Measurements from ENCODE around the gene PLAAT4. TPM values are rescaled to one million over a fixed set of nuclear protein-coding genes. Genes with fewer than 3 reads are reported as not detected.

Gene PLAAT4
- total RNA-seq, 1 experiment from 2014 or later = 0.52 TPM

DNA sequence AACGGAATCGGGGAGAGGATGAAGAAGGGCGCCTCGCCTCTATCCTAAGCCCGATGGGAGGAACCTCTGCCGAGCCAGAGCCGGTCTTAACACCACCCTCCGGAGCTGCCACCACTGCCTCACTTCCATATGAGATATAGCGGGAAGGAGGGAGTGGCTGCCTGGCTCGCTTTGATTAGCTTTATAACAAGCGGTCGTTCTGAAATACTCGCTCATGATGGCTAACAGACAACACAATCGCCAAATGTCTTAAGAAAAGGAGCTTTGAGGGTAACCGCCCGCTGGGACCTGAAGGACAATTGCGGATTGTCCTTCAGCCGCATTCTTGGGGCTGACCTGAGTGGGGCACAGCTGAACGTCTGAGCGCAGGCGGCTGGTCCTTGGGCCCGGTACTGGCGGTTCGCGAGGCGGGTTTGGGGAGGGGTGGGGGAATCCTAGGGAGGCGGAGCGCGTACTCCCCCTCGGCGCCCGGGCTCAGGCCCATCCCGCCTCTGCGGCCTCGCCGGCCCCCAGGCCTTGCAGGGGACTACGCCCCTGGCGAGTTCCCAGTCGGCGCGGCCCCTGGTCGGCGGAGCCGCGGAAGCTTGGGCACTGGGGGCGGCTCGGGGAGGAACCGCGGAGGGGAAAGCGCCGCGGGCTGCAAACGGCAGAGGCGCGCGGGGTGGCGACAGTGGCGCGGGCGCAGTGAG lies 45.9 kb upstream of the PLAAT4 start, which contains the start of gene PLAAT5:
TSS of gene PLAAT5 (minus strand) at position 617 of the 689 bp plus-strand sequence. CDS start at position 484, 133 bp downstream.
- H3K36me3 ChIP-seq (ENCODE audit: control insufficient read depth in 1 of 2, insufficient read depth in 2 of 2, low read length in 2 of 2) = no peaks in the 10 kb centered on the region

More for the DNA sequence above, 45.9 kb upstream of the PLAAT4 start, which contains the start of gene PLAAT5:
- ATAC-seq (no peak), DNase-seq (ENCODE audit: low read depth, low spot score) (no peak)
- CTCF ChIA-PET = interaction anchor here (4.0 kb wide), 1 partner anchor 11 kb away, joined by 18 read pairs; no protein-coding TSS in a partner anchor
- Histone ChIP-seq H3K9ac (ENCODE audit: low read length) (no peak within 1 kb of the TSS), H4K20me1 (ENCODE audit: insufficient read depth) (no peaks in the 10 kb centered on the region), H3K27me3 (ENCODE audit: insufficient read depth, low read length) (no peaks in the 10 kb centered on the region), H3K27ac (ENCODE audit: low read depth, low read length) (no peak within 1 kb of the TSS), H3K9me3 (ENCODE audit: control insufficient read depth in 1 of 2, insufficient read depth in 1 of 2, low read depth in 1 of 2, low read length in 2 of 2) (0 out of 4 replicates have a peak, but pooled peaks cover 0 to 2% of the 10 kb centered on the region in 2 experiments), H3K9me2 (ENCODE audit: insufficient read depth) (no peaks in the 10 kb centered on the region), H3K4me3 (replicated peaks in 1 of 2; ENCODE audit: low read depth in 1 of 2, low read length in 2 of 2) (no peak within 1 kb of the TSS), H3K79me2 (ENCODE audit: insufficient read depth, low read length) (no peaks in the 10 kb centered on the region), H3K4me2 (ENCODE audit: low read length) (no peak within 1 kb of the TSS), H2AFZ (ENCODE audit: low read depth, low read length, poor library complexity, severe bottlenecking) (no peak within 1 kb of the TSS), H3K4me1 (ENCODE audit: control insufficient read depth in 1 of 2, insufficient read depth in 2 of 2, low read length in 2 of 2) (no peaks in the 10 kb centered on the region)
- RAD21 ChIA-PET (ENCODE audit: low non-redundant PET in 1 of 2, low total read pairs in 2 of 2, uncharacterized antibody in 2 of 2, unreplicated experiment in 2 of 2) = no interaction called here
- BruUV-seq (replicated peaks) = no TSS peak
- intact Hi-C loops (cut with micrococcal nuclease) = no loop called here
- TF ChIP-seq JUND (IDR thresholded peaks at IDR 0.05) (no peak), ELF1 (IDR thresholded peaks at IDR 0.05; ENCODE audit: borderline replicate concordance, low read depth) (no peak), ZFX (IDR thresholded peaks at IDR 0.05) (no peak), RAD21 (IDR thresholded peaks at IDR 0.05; ENCODE audit: low read depth) (no peak), EGR1 (IDR thresholded peaks at IDR 0.05; ENCODE audit: low read depth) (no peak), EZH2phosphoT487 (IDR thresholded peaks at IDR 0.05; ENCODE audit: borderline replicate concordance) (no peak), SIN3A (IDR thresholded peaks at IDR 0.05; ENCODE audit: low read depth) (no peak), EZH2 (IDR thresholded peaks at IDR 0.05) (no peak), POLR2AphosphoS5 (IDR thresholded peaks at IDR 0.05; ENCODE audit: low read depth, low read length) (no peak), FOSL1 (IDR thresholded peaks at IDR 0.05; ENCODE audit: low read depth) (no peak), CBX3 (IDR thresholded peaks at IDR 0.05; ENCODE audit: low read depth) (no peak), REST (IDR thresholded peaks at IDR 0.05; ENCODE audit: low read depth) (no peak), SP1 (IDR thresholded peaks at IDR 0.05; ENCODE audit: low read depth) (no peak), YY1 (IDR thresholded peaks at IDR 0.05; ENCODE audit: extremely low read depth, insufficient replicate concordance, low read depth, low read length) (no peak), SRF (IDR thresholded peaks at IDR 0.05; ENCODE audit: low read depth) (no peak)
- TF ChIP-seq, protein P1, sequence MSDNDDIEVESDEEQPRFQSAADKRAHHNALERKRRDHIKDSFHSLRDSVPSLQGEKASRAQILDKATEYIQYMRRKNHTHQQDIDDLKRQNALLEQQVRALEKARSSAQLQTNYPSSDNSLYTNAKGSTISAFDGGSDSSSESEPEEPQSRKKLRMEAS (IDR thresholded peaks at IDR 0.05) = no peak
- TF ChIP-seq, protein P2, sequence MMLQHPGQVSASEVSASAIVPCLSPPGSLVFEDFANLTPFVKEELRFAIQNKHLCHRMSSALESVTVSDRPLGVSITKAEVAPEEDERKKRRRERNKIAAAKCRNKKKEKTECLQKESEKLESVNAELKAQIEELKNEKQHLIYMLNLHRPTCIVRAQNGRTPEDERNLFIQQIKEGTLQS (IDR thresholded peaks at IDR 0.05) = no peak
- POLR2A ChIA-PET = no interaction called here
